GM12878 (cell line): ENCODE data around the gene PRRC2C. TPM values are rescaled to one million over a fixed set of nuclear protein-coding genes. Genes with fewer than 3 reads are reported as not detected.
A peak's percentile ranks its signal among the peaks of the same experiment; 100 is the strongest.

ENCODE experiments used
- ATAC-seq: fragments of 200-7000 bp; cut with Tn5 transposase; 3 replicates; pipeline ENCODE4 v1.9.1; 2020; ENCODE audit warnings: mild to moderate bottlenecking, moderate library complexity
- BruUV-seq: library from RNA; stranded (reverse); fragments of 400-500 nt; replicated peaks from 2 replicates; lab custom pipeline; 2021; lab: Mats Ljungman, UMichigan
- CTCF ChIA-PET: fragments of 300-600 bp; sonication (Branson Sonifier 250); formaldehyde crosslinking; extraction: SDS; loops from one replicate; lab custom pipeline; 2021; ENCODE audit warnings: inconsistent platforms; lab: Yijun Ruan, JAX
- POLR2A ChIA-PET: fragments of 350-600 bp; formaldehyde crosslinking; extraction: SDS; loops from one replicate; lab custom pipeline; 2021; ENCODE audit warnings: inconsistent platforms; lab: Charles Lee
- RAD21 ChIA-PET: fragments of 300-600 bp; sonication (Branson Sonifier 250); formaldehyde crosslinking; loops from one replicate; lab custom pipeline; 2023; ENCODE audit warnings: antibody characterized with exemption; ENCODE audit not compliant: unreplicated experiment; lab: Charles Lee
- SMC1A ChIA-PET: fragments of 300-600 bp; sonication (Branson Sonifier 250); formaldehyde crosslinking; loops from one replicate; lab custom pipeline; 2023; ENCODE audit not compliant: unreplicated experiment, uncharacterized antibody; lab: Charles Lee
- DNase-seq: peaks from one replicate; pipeline ENCODE4 v3.0.0-alpha.2; 2011; ENCODE audit warnings: low read depth, low spot score
- FAIRE-seq: peaks from 3 replicates; lab custom pipeline; 2011; peaks lifted over from hg19 to GRCh38; lab: Jason Lieb, UNC
- H2AFZ ChIP-seq: 2 replicates; pipeline ENCODE4 v1.6.0; 2011; ENCODE audit warnings: low read depth, low read length, control low read depth; ENCODE audit not compliant: control insufficient read depth
- H3K27ac ChIP-seq: 2 replicates; pipeline ENCODE4 v1.5.1; 2011; ENCODE audit warnings: control low read depth; ENCODE audit not compliant: control insufficient read depth, insufficient read depth
- H3K27me3 ChIP-seq, 2 experiments: replicated peaks in 1 of 2; 2 replicates each; pipeline versions ENCODE4 v1.6.0 to v1.6.1; 2011; ENCODE audit warnings: low read length in 1 of 2; ENCODE audit not compliant: control insufficient read depth in 2 of 2, insufficient read depth in 2 of 2
- H3K36me3 ChIP-seq, 2 experiments: 2 replicates each; pipeline ENCODE4 v1.5.1; 2011; ENCODE audit warnings: low read length in 1 of 2; ENCODE audit not compliant: control insufficient read depth in 2 of 2, insufficient read depth in 2 of 2
- H3K4me1 ChIP-seq: 2 replicates; pipeline ENCODE4 v1.6.1; 2011; ENCODE audit warnings: mild to moderate bottlenecking, low read length, moderate library complexity, mixed read lengths; ENCODE audit not compliant: control insufficient read depth, insufficient read depth
- H3K4me2 ChIP-seq: 2 replicates; pipeline ENCODE4 v1.6.0; 2011; ENCODE audit warnings: control low read depth; ENCODE audit not compliant: control insufficient read depth, insufficient read depth
- H3K4me3 ChIP-seq: fragments of 200-600 bp; sonication (generic); 2 replicates; pipeline ENCODE4 v1.5.1; 2016
- H3K79me2 ChIP-seq: 2 replicates; pipeline ENCODE4 v1.6.0; 2011; ENCODE audit warnings: low read length; ENCODE audit not compliant: control insufficient read depth, insufficient read depth
- H3K9ac ChIP-seq: 2 replicates; pipeline ENCODE4 v1.8.0; 2011; ENCODE audit warnings: low read length, control low read depth, mixed read lengths; ENCODE audit not compliant: control insufficient read depth, insufficient read depth
- H3K9me3 ChIP-seq: replicated peaks from 3 replicates; pipeline ENCODE4 v1.5.1; 2011; ENCODE audit warnings: mild to moderate bottlenecking, low read length; ENCODE audit not compliant: control insufficient read depth, insufficient read depth
- H4K20me1 ChIP-seq: 2 replicates; pipeline ENCODE4 v1.6.0; 2011; ENCODE audit not compliant: control insufficient read depth, insufficient read depth
- ATF7 ChIP-seq: fragments of 450-650 bp; IDR thresholded peaks from 2 replicates; pipeline ENCODE4 v1.6.1; 2016; ENCODE audit warnings: low read depth, mild to moderate bottlenecking
- CREB1 ChIP-seq: IDR thresholded peaks from 2 replicates; pipeline ENCODE4 v1.6.1; 2012; ENCODE audit warnings: low read depth, mild to moderate bottlenecking, inconsistent platforms
- CUX1 ChIP-seq: IDR thresholded peaks from 2 replicates; pipeline ENCODE4 v1.6.1; 2012; ENCODE audit warnings: improper control_type of control experiment, low read depth, low read length; ENCODE audit not compliant: insufficient replicate concordance
- ELK1 ChIP-seq: IDR thresholded peaks from 2 replicates; pipeline ENCODE4 v1.6.1; 2012; ENCODE audit warnings: low read depth, low read length, improper control_type of control experiment
- KLF5 ChIP-seq: fragments of 450-650 bp; IDR thresholded peaks from 2 replicates; pipeline ENCODE4 v1.6.1; 2014; ENCODE audit warnings: mild to moderate bottlenecking; ENCODE audit not compliant: partially characterized antibody
- MEF2B ChIP-seq: fragments of 450-650 bp; IDR thresholded peaks from 2 replicates; pipeline ENCODE4 v1.6.1; 2018; ENCODE audit warnings: mild to moderate bottlenecking, moderate library complexity; ENCODE audit not compliant: partially characterized antibody, poor library complexity, severe bottlenecking
- MTA2 ChIP-seq: fragments of 450-650 bp; IDR thresholded peaks from 2 replicates; pipeline ENCODE4 v1.6.1; 2016; ENCODE audit warnings: low read depth, mild to moderate bottlenecking, moderate library complexity
- NRF1 ChIP-seq: conservative IDR thresholded peaks from 2 replicates; pipeline ENCODE4 v1.6.1; 2011; ENCODE audit warnings: mild to moderate bottlenecking, low read depth, low read length, improper control_type of control experiment
- RAD51 ChIP-seq: fragments of 450-650 bp; IDR thresholded peaks from 2 replicates; pipeline ENCODE4 v1.6.1; 2016; ENCODE audit warnings: moderate library complexity, mild to moderate bottlenecking, inconsistent platforms
- WGBS: methylation state at CpG from one replicate; pipeline ENCODE4 v1.1.6; 2016; ENCODE audit warnings: low lambda C conversion rate; ENCODE audit not compliant: insufficient replicate concordance, insufficient coverage; ENCODE audit errors: missing lambda C conversion rate; 5-methylcytosine and 5-hydroxymethylcytosine counted together
- in situ Hi-C: fragments of 300-500 bp; cut with MboI; formaldehyde crosslinking; loops from 9 replicates; pipeline ENCODE4 v1.14.3; 2018; ENCODE audit warnings: mixed read lengths
- intact Hi-C: fragments of 100-400 bp; cut with micrococcal nuclease; formaldehyde crosslinking; loops from one replicate; pipeline ENCODE4 v1.14.2; 2022; ENCODE audit not compliant: unreplicated experiment
- polyA plus RNA-seq, 11 experiments: library from polyadenylated mRNA; depleted of rRNA in 4 of 11; unstranded in 6 of 11; stranded (reverse) in 5 of 11; fragments of >200 nt; fragmentation: Nextera tagmentation in 4 of 11; fragmentation: Illumina TruSeq in 1 of 11; extraction: Ambion mirVana in 4 of 11; extraction: Trizol in 1 of 11; gene quantifications; 1 replicate in 1 of 11; 2 replicates in 10 of 11; pipeline versions ENCODE4 v1.2.1 to v1.2.3, GENCODE V29; 2011 to 2016; ENCODE audit warnings: inconsistent platforms in 2 of 11, missing spikeins in 2 of 11, low read depth in 1 of 11
- total RNA-seq, 4 experiments: library from RNA; depleted of rRNA in 3 of 4; stranded (reverse); fragments of >200 nt in 3 of 4; fragmentation: Illumina TruSeq in 1 of 4; extraction: Trizol in 1 of 4; gene quantifications; 2 replicates each; pipeline versions ENCODE4 v1.2.1 to v1.2.3, GENCODE V29; 2013 to 2021

PRRC2C gene
- total and polyA plus RNA-seq, 10 of the 15 experiments (the other 5 are each of a cell fraction or from before 2014, with no cell fraction given) = 53.4 to 182 (median 91.8) TPM

- POLR2A ChIA-PET = no interaction called here
- Histone ChIP-seq H4K20me1 (no peaks in the 10 kb centered on the region), H3K4me1 (no peaks in the 10 kb centered on the region), H3K27me3 (no peaks in the 10 kb centered on the region), H3K9ac (no peak overlapping the region), H3K79me2 (no peaks in the 10 kb centered on the region), H3K9me3 (no peaks in the 10 kb centered on the region), H3K36me3 (peaks cover 15 to 28% of the 10 kb centered on the region in 2 experiments), H3K4me3 (no peak overlapping the region), H2AFZ (no peak overlapping the region), H3K4me2 (no peak overlapping the region), H3K27ac (no peak overlapping the region)
- FAIRE-seq (no peak), ATAC-seq (no peak), DNase-seq (no peak)
- WGBS = 57% methylated on average over 3 of the region's 3 CpGs
- BruUV-seq = no TSS peak
- TF ChIP-seq MTA2 = peak; percentile 57; the same call in 1 of the 2 replicates
- no peak for TF ChIP-seq ELK1
- TF ChIP-seq KLF5 = no peak
- peak; percentile 18 for TF ChIP-seq MEF2B
- 0 out of 2 replicates have a peak, but pooled peaks have one; percentile 16 for TF ChIP-seq ATF7
- no peak for TF ChIP-seq CUX1
- no peak for TF ChIP-seq RAD51
- no peak for TF ChIP-seq CREB1
- no peak for TF ChIP-seq NRF1
- intact Hi-C loops = loop anchor here (5.0 kb wide), 1 partner anchor 44 kb away; no protein-coding TSS in a partner anchor
- CTCF ChIA-PET = interaction anchor here (0.8 to 3.4 kb wide), 4 partner anchors 10 to 137 kb away, joined by 3 to 14 read pairs (median 6); no protein-coding TSS in a partner anchor
- in situ Hi-C loops = no loop called here
- SMC1A ChIA-PET = interaction anchor here (0.8 to 2.1 kb wide), 8 partner anchors 12 to 66 kb away, joined by 3 to 8 read pairs (median 5); no protein-coding TSS in a partner anchor
- RAD21 ChIA-PET = interaction anchor here (0.9 to 1.4 kb wide), 3 partner anchors 14 to 135 kb away, joined by 3 to 4 read pairs (median 3); no protein-coding TSS in a partner anchor
Observed at GRCh38 chr1:171581226-171581625, 95.9 kb downstream of the PRRC2C start.
